ACHN (cell line): ENCODE results near the gene ZNF132.

ENCODE experiments used
- DNase-seq: peaks from one replicate; pipeline ENCODE4 v3.0.0-alpha.2; 2015
- in situ Hi-C: cut with HindIII; loops from 2 replicates; pipeline ENCODE4 v1.10.0; 2017; ENCODE audit warnings: low sequenced_read_pairs, low pct_ligation_motif_present, low pct_unique_long_range_greater_than_20kb

Gene ZNF132

DNA sequence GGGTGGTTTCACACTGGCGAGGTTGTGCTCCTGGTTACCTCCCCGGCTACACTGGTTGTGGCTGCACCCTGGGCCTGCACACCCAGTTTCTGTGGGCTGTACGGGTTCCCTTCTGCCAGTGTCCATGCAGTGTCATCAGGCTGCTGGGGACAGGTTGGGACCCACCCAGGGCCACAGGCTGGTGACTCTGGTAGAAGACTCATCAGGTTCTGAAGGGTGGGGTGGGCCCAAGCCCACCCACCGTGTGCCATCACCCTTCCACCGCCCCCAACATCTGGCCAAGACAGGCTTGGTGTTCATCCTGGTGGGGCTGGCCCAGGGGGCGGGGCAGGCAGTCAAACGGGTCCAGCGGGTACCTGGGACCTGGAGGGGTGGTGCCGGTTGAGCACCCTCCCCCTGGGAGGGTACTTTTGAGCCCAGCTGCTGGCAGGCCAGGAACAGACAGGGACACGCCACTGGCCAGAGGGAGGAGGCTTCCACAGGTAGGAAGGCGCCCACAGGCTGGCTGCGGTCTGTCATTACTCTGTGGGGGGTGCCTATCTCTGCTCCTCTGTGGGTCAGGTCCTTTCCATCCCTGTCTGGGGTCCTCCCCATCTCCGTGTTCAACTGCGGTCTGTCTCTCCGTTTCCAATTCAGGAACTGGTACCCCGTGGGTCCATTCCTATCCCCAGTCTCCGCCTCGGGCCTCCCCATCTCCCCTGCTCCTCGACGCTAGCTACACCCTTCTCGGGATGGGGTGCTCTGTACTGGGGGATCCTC is 44.6 kb downstream of the ZNF132 start, which contains the start of gene RNF225:
TSS of gene RNF225 (plus strand) at position 437 of the 759 bp plus-strand sequence. CDS start 434 bp downstream, outside the sequence.
- DNase-seq = no peak
- in situ Hi-C loops = no loop called here

DNA sequence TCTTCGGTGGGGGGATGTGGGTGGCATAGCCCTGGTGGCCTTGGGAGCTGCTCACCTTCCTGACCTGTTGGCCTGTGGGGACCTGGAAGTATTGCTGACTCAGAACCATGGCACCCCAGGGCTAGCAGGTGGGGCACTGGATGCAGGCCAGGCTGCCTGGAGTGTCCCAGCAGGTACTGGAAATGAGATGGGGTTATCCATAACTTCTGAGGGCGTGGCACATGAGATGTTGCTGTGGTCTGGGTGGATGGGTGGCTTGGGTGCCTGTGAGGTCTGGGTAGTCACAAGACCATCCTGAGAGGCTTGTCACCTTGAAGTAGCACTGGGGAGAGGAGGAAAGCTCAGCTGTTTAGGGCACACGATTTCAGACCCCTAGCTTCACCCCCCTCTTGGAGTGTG is 45.1 kb downstream of the ZNF132 start:
- in situ Hi-C loops = no loop called here
- DNase-seq = no peak

- in situ Hi-C loops = no loop called here
Measured at GRCh38 chr19:58393725-58394033, 46.3 kb downstream of the ZNF132 start.

GRCh38 chr19:58392945-58393724 is 46.8 kb downstream of the ZNF132 start:
- in situ Hi-C loops = no loop called here

More at GRCh38 chr19:58393725-58394033, 46.3 kb downstream of the ZNF132 start:
- DNase-seq = no peak

GRCh38 chr19:58388175-58388526 is 51.8 kb downstream of the ZNF132 start:
- DNase-seq = no peak
- in situ Hi-C loops = no loop called here

More at GRCh38 chr19:58392945-58393724, 46.8 kb downstream of the ZNF132 start:
- no peak for DNase-seq

DNA sequence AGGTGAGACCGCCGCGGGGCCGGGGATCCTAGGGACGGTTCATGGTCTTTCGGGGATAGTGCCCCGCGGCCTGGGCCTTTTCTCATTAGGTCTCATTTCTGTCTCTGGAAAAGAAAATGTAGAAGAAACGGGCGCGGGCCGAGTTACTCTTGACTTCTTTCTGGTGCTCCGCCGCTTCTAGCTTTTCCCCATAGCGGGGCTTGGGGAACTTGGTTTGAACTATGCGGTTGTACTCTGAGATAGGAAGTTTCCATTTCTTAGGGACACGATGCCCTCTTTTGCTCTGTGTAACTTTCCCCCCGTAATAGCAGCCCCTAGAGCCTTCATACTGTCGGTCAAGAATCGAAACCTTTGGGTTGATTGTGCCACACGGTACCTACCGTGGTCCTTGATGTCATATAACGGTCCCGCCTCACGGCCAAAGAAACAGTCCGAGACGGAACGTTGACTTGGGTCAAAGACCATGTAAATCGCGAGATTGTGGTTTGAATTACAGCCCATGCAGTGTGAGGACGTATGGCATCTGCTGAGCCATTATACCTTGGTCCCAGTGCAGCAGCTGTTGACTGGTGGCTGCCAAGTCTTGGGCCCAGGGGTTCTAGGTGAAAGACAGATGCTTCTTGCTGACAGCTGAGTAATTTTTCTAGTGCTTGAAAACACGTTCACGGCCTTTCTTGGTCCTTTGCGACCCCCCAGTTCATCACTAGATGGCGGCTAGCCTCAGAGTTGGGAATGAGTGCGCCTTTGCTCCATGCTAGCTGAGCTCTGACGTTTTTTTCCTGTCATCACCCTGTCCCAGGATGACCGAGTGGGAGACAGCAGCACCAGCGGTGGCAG is 52.4 kb downstream of the ZNF132 start:
- in situ Hi-C loops = no loop called here
- DNase-seq = no peak

DNA sequence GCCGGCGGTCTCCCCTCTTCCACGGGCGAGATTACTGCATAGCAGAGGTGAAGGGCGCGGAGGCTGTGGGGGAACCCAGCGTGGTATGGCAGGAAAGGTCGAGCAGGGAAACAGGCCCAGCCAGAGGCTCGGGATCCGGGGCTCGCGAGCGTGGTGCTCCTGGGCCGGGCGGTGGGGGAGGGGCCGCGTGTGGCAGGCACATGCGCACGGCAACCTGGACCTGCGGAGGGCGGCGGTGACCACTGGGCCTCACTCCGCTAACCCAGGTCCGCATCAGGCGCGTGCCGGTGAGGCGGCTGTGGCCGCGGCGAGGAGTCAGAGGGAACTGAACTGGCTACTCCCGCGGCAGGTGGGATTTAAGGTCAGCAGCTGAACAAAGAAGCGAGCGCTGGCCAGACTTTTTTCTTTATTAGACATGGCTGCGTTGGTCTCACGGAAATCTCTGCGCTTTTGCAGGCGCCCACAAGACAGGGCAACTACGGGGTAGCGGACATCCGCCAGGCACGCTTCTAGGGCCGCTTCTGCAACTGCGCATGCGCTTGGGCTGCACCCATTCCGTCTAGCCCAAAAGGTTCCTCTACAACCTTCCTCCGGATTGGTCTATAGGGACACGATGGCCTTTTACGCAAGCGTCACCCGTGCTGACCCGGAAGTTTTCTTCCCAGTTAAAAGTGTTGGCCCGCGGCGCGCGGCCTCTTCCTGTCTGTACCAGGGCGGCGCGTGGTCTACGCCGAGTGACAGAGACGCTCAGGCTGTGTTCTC is 53.2 kb downstream of the ZNF132 start, which contains the start of gene RPS5:
TSS of gene RPS5 (plus strand) at position 694 of the 762 bp plus-strand sequence. CDS start 869 bp downstream, outside the sequence.
- in situ Hi-C loops = no loop called here
- peak; percentile 98 for DNase-seq

GRCh38 chr19:58385891-58386575 is 53.9 kb downstream of the ZNF132 start:
- in situ Hi-C loops = no loop called here
- DNase-seq = no peak

- in situ Hi-C loops = no loop called here
- DNase-seq = no peak
Measured at GRCh38 chr19:58385313-58385890, 54.6 kb downstream of the ZNF132 start.

DNA sequence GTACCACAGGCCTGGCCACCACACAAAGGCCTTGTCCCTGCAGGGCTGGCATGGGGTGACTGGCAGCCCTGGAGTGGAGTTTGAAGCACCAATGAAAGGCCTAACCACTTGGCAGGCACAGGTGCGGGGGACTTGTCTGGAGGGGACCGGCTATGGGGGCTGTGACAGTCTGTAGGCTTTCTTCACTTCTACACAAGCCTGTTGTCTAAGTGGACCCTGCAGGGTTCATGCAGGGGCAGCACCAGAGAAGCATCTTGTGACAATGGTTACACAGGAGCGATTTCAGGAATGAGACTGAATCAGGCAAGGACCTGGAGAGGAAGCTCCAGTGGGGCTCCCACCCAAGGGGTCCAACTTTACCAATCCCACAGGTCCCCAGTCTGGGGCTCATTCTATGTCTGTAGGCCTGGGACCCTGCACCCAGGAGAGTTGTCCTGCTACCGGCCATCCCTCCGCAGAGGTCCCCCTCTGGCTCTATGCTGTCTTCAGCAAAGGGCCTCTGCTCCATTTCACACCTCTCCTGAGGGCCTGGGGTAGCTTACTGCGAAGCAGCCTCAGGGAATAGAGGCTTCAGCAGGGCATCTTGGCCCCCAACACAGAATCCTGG is 56.9 kb downstream of the ZNF132 start:
- in situ Hi-C loops = no loop called here
- DNase-seq = no peak
